HepG2 (cell line): Measurements from ENCODE around the gene VSNL1. TPM values are rescaled to one million over a fixed set of nuclear protein-coding genes. Genes with fewer than 3 reads are reported as not detected.
A peak's percentile ranks its signal among the peaks of the same experiment; 100 is the strongest.

Experiments used
- ADNP ChIP-seq: sonication (generic); formaldehyde crosslinking; IDR thresholded peaks from 2 replicates; pipeline ENCODE4 v1.4.0; 2020; ENCODE audit warnings: missing genetic modification reagents
- ARHGAP35 ChIP-seq: sonication (generic); formaldehyde crosslinking; IDR thresholded peaks from 2 replicates; pipeline ENCODE4 v1.9.0; 2022; ENCODE audit warnings: mild to moderate bottlenecking, inconsistent platforms, moderate library complexity, missing genetic modification reagents, borderline replicate concordance
- ATF7-NPFF ChIP-seq: sonication (generic); formaldehyde crosslinking; IDR thresholded peaks from 2 replicates; pipeline ENCODE4 v1.8.1; 2023; ENCODE audit warnings: mild to moderate bottlenecking, low read depth, missing genetic modification reagents, moderate library complexity
- CERS6 ChIP-seq: sonication (generic); formaldehyde crosslinking; IDR thresholded peaks from 2 replicates; pipeline ENCODE4 v1.5.0; 2020; ENCODE audit warnings: missing genetic modification reagents
- HDAC2 ChIP-seq: sonication (generic); formaldehyde crosslinking; IDR thresholded peaks from 2 replicates; pipeline ENCODE4 v1.4.0; 2020; ENCODE audit warnings: missing genetic modification reagents
- HNRNPH1 ChIP-seq: fragments of 200-400 bp; formaldehyde crosslinking; optimal IDR thresholded peaks from 2 replicates; pipeline ENCODE3; 2017; ENCODE audit warnings: mild to moderate bottlenecking, low read depth, low read length
- HNRNPLL ChIP-seq: fragments of 200-400 bp; formaldehyde crosslinking; IDR thresholded peaks from 2 replicates; pipeline ENCODE4 v1.6.1; 2017; ENCODE audit warnings: mild to moderate bottlenecking, low read depth, low read length; ENCODE audit not compliant: poor library complexity, severe bottlenecking
- HOXA9 ChIP-seq: sonication (generic); formaldehyde crosslinking; IDR thresholded peaks from 2 replicates; pipeline ENCODE4 v1.8.1; 2022; ENCODE audit warnings: missing genetic modification reagents, mild to moderate bottlenecking, moderate library complexity, borderline replicate concordance
- MTERF4 ChIP-seq: sonication (generic); formaldehyde crosslinking; IDR thresholded peaks from 2 replicates; pipeline ENCODE4 v1.8.0; 2023; ENCODE audit warnings: mild to moderate bottlenecking, missing genetic modification reagents
- MYC ChIP-seq: sonication (generic); formaldehyde crosslinking; IDR thresholded peaks from 2 replicates; pipeline ENCODE4 v1.9.0; 2021; ENCODE audit warnings: missing genetic modification reagents, borderline replicate concordance
- ONECUT2 ChIP-seq: sonication (generic); formaldehyde crosslinking; IDR thresholded peaks from 2 replicates; pipeline ENCODE4 v1.4.0; 2020; ENCODE audit warnings: missing genetic modification reagents
- PRDM4 ChIP-seq: sonication (generic); formaldehyde crosslinking; IDR thresholded peaks from 2 replicates; pipeline ENCODE4 v1.9.0; 2021; ENCODE audit warnings: missing genetic modification reagents, borderline replicate concordance
- RAD21 ChIP-seq: fragments of 450-650 bp; formaldehyde crosslinking; IDR thresholded peaks from 2 replicates; pipeline ENCODE4 v1.5.0; 2020; ENCODE audit warnings: mild to moderate bottlenecking
- ZNF256 ChIP-seq: sonication (generic); formaldehyde crosslinking; conservative IDR thresholded peaks from 2 replicates; pipeline ENCODE4 v1.4.0; 2020; ENCODE audit warnings: missing genetic modification reagents
- ZNF383 ChIP-seq: sonication (generic); formaldehyde crosslinking; IDR thresholded peaks from 2 replicates; pipeline ENCODE4 v1.4.0; 2020; ENCODE audit warnings: missing genetic modification reagents, mild to moderate bottlenecking, borderline replicate concordance
- ZNF546 ChIP-seq: sonication (generic); formaldehyde crosslinking; conservative IDR thresholded peaks from 2 replicates; pipeline ENCODE4 v1.8.1; 2023; ENCODE audit warnings: mild to moderate bottlenecking, missing genetic modification reagents
- ZNF703 ChIP-seq: sonication (generic); formaldehyde crosslinking; IDR thresholded peaks from 2 replicates; pipeline ENCODE4 v1.5.1; 2020; ENCODE audit warnings: missing genetic modification reagents, mild to moderate bottlenecking, moderate library complexity, borderline replicate concordance
- polyA plus RNA-seq, 8 experiments: library from polyadenylated mRNA; depleted of rRNA in 3 of 8; stranded (reverse) in 7 of 8; unstranded in 1 of 8; fragments of >200 nt; fragmentation: Illumina TruSeq in 4 of 8; extraction: Trizol in 4 of 8; gene quantifications; 2 replicates each; pipeline versions ENCODE4 v1.2.1 to v1.2.3, GENCODE V29; 2011 to 2016; ENCODE audit warnings: low read depth in 4 of 8, missing spikeins in 1 of 8, mixed read lengths in 1 of 8; ENCODE audit not compliant: insufficient read depth in 1 of 8
- total RNA-seq, 5 experiments: library from RNA; depleted of rRNA; stranded (reverse); fragments of >200 nt; fragmentation: Illumina TruSeq; extraction: Trizol; gene quantifications; 2 replicates each; pipeline ENCODE4 v1.2.3, GENCODE V29; 2016; ENCODE audit warnings: low read depth in 1 of 5
- TF ChIP-seq, protein P1 (sequence below): sonication (generic); formaldehyde crosslinking; IDR thresholded peaks from 2 replicates; pipeline ENCODE4 v1.4.0; 2020; ENCODE audit warnings: mild to moderate bottlenecking, missing genetic modification reagents

VSNL1 gene
- total and polyA plus RNA-seq, 2 of the 13 experiments (the other 11 are each of a cell fraction or from before 2014, with no cell fraction given) = 63.2 to 95.9 TPM

DNA sequence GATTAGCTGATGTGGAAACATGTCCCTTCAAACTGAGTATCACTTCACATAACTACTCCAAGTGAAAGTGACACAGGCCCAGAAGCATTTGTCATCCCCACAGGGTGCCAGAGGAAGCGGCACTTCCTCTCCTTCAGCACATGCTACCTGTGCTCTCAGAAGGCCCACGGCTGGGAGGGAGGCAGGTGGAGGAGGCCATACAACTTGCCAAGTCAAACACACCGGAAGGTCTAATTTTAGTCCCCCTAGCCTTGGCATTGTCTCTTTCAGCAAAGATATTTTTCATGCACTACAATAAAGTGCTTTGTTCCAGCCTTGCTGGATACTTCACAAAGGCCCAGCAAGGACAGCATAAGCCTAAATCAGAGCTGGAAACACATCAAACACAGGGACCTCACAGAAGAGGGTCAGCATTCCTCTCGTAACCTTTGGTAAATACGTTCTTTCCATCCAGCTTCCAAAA lies 38.0 kb downstream of the VSNL1 start (continued):
- peak; percentile 90 for TF ChIP-seq HDAC2 (CRISPR knock-in tag)
- TF ChIP-seq ADNP (CRISPR knock-in tag) = no peak
- TF ChIP-seq ZNF256 (CRISPR knock-in tag) = no peak
- no peak for TF ChIP-seq ARHGAP35 (CRISPR knock-in tag)
- no peak for TF ChIP-seq HNRNPH1
- TF ChIP-seq HNRNPLL = no peak
- TF ChIP-seq MYC (CRISPR knock-in tag) = peak; percentile 66; the same call in 1 of the 2 replicates
- no peak for TF ChIP-seq CERS6 (CRISPR knock-in tag)
- no peak for TF ChIP-seq ZNF546
- TF ChIP-seq PRDM4 = no peak
- peak; percentile 62; the same call in 1 of the 2 replicates for TF ChIP-seq MTERF4 (CRISPR knock-in tag)
- TF ChIP-seq ZNF383 (CRISPR knock-in tag) = no peak
- TF ChIP-seq ATF7-NPFF = no peak
- no peak for TF ChIP-seq ONECUT2 (CRISPR knock-in tag)
- no peak for TF ChIP-seq ZNF703 (CRISPR knock-in tag)
- no peak for TF ChIP-seq RAD21 (CRISPR knock-in tag)
- TF ChIP-seq, protein P1, sequence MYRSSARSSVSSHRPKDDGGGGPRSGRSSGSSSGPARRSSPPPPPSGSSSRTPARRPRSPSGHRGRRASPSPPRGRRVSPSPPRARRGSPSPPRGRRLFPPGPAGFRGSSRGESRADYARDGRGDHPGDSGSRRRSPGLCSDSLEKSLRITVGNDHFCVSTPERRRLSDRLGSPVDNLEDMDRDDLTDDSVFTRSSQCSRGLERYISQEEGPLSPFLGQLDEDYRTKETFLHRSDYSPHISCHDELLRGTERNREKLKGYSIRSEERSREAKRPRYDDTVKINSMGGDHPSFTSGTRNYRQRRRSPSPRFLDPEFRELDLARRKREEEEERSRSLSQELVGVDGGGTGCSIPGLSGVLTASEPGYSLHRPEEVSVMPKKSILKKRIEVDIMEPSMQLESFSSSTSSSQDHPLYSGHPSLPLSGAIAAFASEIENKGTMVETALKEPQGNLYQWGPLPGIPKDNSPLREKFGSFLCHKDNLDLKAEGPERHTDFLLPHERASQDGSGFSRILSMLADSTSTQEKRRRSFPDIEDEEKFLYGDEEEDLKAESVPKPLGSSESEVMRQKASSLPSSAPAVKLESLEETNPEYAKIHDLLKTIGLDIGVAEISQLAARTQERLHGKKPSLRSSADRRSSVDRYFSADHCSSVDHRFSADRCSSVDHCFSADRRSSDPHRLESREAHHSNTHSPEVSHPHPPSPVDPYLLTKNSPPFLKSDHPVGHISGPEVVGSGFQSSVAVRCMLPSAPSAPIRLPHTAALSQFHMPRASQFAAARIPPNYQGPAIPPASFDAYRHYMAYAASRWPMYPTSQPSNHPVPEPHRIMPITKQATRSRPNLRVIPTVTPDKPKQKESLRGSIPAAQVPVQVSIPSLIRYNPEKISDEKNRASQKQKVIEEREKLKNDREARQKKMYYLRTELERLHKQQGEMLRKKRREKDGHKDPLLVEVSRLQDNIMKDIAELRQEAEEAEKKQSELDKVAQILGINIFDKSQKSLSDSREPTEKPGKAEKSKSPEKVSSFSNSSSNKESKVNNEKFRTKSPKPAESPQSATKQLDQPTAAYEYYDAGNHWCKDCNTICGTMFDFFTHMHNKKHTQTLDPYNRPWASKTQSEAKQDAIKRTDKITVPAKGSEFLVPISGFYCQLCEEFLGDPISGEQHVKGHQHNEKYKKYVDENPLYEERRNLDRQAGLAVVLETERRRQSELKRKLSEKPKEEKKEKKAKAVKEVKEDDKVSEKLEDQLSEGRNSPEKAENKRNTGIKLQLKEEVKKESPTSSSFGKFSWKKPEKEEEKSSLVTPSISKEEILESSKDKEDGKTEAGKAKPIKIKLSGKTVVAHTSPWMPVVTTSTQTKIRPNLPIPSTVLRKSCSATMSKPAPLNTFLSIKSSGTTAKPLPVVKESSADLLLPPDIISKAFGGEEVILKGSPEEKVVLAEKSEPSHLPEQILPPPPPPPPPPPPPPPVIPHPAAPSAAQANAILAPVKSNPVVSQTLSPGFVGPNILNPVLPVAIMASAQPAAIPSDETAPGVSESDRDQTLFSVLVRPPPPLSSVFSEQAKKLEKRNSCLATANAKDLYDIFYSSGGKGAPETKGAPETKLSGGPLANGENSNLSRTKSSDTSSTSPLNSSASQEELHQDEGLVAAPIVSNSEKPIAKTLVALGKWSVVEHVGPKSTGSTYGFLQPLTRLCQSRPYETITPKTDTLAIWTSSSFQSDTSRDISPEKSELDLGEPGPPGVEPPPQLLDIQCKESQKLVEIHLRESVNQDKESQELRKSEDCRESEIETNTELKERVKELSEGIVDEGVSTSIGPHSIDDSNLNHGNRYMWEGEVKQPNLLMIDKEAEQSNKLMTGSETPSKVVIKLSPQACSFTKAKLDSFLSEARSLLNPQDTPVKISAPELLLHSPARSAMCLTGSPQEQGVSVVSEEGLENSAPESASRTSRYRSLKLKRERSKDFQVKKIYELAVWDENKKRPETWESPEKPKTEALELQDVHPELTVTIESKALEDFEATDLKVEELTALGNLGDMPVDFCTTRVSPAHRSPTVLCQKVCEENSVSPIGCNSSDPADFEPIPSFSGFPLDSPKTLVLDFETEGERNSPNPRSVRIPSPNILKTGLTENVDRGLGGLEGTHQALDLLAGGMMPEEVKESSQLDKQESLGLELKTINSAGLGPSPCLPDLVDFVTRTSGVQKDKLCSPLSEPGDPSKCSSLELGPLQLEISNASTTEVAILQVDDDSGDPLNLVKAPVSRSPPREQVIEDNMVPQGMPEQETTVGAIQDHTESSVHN (CRISPR knock-in tag) = no peak
- TF ChIP-seq HOXA9 (CRISPR knock-in tag) = no peak
